GM21619 (cell line): ENCODE measurements around the gene NALF2.

Source experiments
- ATAC-seq: cut with Tn5 transposase; IDR thresholded peaks from one replicate; pipeline ENCODE4 v1.9.1; 2021; ENCODE audit not compliant: unreplicated experiment

Gene NALF2

DNA sequence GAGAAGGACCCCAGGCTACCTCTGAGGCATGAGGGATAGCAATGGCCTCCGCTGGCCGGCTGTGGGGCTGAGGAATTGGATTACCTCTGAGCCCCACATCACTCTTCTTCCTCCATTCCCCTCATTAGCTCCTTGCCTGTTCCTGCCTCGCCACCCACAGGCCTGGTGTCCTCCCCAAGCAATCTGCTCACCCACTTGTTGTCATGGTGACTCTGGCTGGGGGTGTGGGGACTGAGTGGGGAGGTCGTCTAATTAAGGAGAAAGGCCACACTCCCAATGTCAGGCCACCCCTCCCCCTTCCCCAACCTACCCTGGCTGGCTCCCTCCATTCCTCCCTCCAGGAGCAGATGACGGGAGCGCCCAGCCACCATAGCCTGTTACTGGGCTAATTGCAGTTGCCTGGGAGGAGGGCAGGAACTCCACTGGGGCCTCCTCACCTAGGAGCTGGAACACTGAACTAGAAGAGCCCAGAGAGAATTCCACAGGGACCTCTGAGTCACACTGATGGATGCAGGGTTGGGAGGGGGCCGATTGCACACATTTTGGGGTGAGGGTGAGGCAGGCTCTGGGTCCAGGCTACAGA, 20.7 kb downstream of the NALF2 start:
- ATAC-seq, result no peak

DNA sequence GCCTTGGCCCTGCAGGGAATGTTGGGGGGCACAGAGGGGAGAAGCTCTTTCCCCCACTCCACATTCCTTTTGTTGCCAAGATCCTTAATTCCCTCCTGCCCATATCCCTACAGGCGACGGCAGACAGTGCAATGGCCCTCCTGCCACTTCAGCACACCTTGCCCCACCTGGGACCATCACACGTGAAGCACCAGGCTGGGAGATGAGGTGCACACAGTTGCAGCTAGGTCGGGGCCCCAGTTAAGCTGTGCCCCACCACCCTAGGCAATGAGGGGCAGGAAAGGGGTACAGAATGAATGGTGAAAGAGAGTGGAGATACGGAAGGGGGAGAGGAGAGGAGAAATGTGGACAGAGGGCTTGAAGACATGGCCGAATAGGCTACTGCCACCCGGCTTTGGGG, 26.2 kb downstream of the NALF2 start:
- no peak for ATAC-seq

DNA sequence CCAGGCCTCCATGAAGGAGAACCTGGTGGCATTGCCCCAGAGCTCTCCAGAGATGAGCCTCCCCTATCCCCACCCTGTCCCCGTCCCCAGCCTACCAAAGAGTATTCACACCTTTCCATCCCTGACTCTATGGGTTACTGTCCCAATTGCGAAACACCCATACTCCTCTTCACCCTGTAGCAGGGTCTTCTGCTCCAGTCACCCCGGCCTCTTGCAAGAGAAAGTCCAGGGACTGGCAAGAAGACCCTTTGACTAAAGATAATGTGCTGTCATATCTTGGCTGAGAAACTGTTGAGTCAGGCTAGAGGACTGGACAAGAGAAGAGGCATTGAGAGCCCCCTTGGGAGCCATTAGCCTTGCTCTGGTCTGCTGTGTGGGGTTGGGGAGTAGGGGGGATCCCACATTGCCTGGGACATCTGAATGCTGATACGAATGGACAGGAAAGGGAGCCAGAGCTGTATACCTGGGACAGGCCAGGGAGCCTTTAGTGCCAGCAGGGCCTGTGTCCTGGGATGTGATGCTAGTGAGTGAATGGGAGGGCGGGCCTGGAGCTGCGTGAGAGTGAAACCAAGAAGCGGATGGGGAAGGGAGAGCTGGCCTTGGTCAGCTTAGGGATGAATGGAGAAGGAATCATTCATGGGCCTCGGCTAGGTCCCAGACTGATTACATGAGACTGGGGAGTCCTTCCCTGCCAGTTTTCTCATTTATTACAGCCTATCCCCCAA, 27.1 kb downstream of the NALF2 start:
- no peak for ATAC-seq

GRCh38 chrX:69535661-69536060, 31.5 kb downstream of the NALF2 start:
- no peak for ATAC-seq

- ATAC-seq, result peak; percentile 94
Measured at GRCh38 chrX:69538321-69538876, 34.3 kb downstream of the NALF2 start.

- ATAC-seq, result no peak
Measured at GRCh38 chrX:69539437-69539836, 35.3 kb downstream of the NALF2 start.

GRCh38 chrX:69541956-69542355, 37.8 kb downstream of the NALF2 start:
- ATAC-seq, result no peak

DNA sequence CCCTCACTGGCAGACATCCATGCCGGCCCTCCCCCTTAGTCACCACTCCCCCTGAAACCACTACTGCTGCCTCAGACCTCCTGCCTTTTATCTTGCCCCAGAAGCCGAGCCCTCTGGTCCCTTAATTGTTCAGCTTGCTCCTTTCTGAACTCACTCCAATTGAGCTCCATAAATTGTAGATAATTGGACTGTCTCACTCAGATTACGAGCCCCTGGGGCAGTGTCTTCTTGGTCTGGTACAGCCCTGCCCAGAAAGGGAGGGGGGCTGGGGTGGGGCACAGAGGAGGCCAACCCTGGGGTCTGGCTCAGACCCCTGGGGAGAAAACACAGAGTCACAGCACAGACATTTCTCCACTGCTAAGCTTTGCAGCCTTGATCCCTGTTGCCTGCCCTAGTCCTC, 39.4 kb downstream of the NALF2 start:
- ATAC-seq, result no peak

DNA sequence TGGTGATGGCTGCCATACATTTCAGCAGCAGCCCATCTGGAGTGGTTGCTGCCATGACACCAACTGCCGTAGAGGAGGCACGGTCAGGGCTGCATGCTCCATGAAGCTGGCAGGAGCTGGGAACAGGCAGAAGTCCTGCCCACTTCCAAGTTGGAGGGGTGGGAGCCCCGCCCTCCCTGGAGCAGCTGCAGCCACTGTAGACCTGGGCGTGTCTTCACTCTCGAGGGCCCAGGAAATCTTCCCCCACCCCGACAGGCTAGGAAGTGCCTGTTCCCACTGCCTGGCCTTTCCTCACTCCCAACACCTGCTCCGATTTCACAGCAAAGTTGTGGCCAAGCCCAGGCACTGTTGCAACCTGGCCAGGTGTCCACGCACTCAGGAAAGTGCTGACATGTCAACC, 42.3 kb downstream of the NALF2 start:
- ATAC-seq, result no peak

GRCh38 chrX:69546978-69547377, 42.9 kb downstream of the NALF2 start:
- no peak for ATAC-seq

GRCh38 chrX:69551421-69552009, 47.4 kb downstream of the NALF2 start:
- ATAC-seq, result no peak

DNA sequence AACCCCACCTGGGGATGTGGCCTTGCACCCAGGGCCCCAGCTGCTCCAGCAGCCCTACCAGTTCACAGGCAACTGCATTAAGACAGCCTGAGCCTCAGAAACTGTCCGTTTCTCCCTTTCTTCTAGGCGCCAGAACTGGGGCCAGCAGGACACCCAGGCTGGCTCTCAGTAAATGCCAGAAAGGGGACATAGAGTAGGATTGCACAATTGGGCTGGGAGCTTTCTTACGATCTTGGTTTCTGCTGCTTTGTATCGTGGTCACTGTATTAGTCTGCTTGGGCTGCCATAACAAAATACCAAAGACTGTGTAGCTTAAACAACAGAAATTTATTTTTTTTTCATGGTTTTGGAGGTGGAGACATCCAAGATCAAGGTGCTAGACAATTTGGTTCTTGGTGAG, 48.4 kb downstream of the NALF2 start:
- ATAC-seq, result no peak
